GM12878 (cell line): Measurements from ENCODE around the gene MSX1. TPM values are rescaled to one million over a fixed set of nuclear protein-coding genes. Genes with fewer than 3 reads are reported as not detected.

Experiments
- ATF3 ChIP-seq: IDR thresholded peaks from 2 replicates; pipeline ENCODE4 v1.6.1; 2011; ENCODE audit warnings: low read depth, mild to moderate bottlenecking, low read length, moderate library complexity, borderline replicate concordance; ENCODE audit errors: extremely low read depth
- SUPT20H ChIP-seq: IDR thresholded peaks from 2 replicates; pipeline ENCODE4 v1.6.1; 2011; ENCODE audit warnings: low read depth, mild to moderate bottlenecking, low read length, moderate library complexity, borderline replicate concordance; ENCODE audit not compliant: control insufficient read depth
- TCF12 ChIP-seq: IDR thresholded peaks from 2 replicates; pipeline ENCODE4 v1.6.1; 2011; ENCODE audit warnings: low read depth, mild to moderate bottlenecking, low read length
- ZBTB11 ChIP-seq: fragments of 450-650 bp; formaldehyde crosslinking; IDR thresholded peaks from 2 replicates; pipeline ENCODE4 v1.5.0; 2022; ENCODE audit warnings: mild to moderate bottlenecking, missing genetic modification characterization
- ZBTB40 ChIP-seq: fragments of 450-650 bp; IDR thresholded peaks from 2 replicates; pipeline ENCODE4 v1.6.1; 2016; ENCODE audit warnings: mild to moderate bottlenecking, moderate library complexity, borderline replicate concordance
- polyA plus RNA-seq, 11 experiments: library from polyadenylated mRNA; depleted of rRNA in 4 of 11; unstranded in 6 of 11; stranded (reverse) in 5 of 11; fragments of >200 nt; fragmentation: Nextera tagmentation in 4 of 11; fragmentation: Illumina TruSeq in 1 of 11; extraction: Ambion mirVana in 4 of 11; extraction: Trizol in 1 of 11; gene quantifications; 1 replicate in 1 of 11; 2 replicates in 10 of 11; pipeline versions ENCODE4 v1.2.1 to v1.2.3, GENCODE V29; 2011 to 2016; ENCODE audit warnings: inconsistent platforms in 2 of 11, missing spikeins in 2 of 11, low read depth in 1 of 11
- total RNA-seq, 4 experiments: library from RNA; depleted of rRNA in 3 of 4; stranded (reverse); fragments of >200 nt in 3 of 4; fragmentation: Illumina TruSeq in 1 of 4; extraction: Trizol in 1 of 4; gene quantifications; 2 replicates each; pipeline versions ENCODE4 v1.2.1 to v1.2.3, GENCODE V29; 2013 to 2021

The MSX1 gene
- total and polyA plus RNA-seq, 10 of the 15 experiments (the other 5 are each of a cell fraction or from before 2014, with no cell fraction given), result 0.04 to 0.56 (median 0.15) TPM; not detected in 2

GRCh38 chr4:4899202-4899925, 39.9 kb downstream of the MSX1 start (continued):
- TF ChIP-seq ZBTB40 (no peak), ATF3 (no peak), TCF12 (no peak), SUPT20H (no peak), ZBTB11 (no peak)
